H1 (cell line): ENCODE measurements around the gene KPNA3. TPM values are rescaled to one million over a fixed set of nuclear protein-coding genes. Genes with fewer than 3 reads are reported as not detected.
"Not testable (repeated sequence)": the region's sequence is repeated elsewhere in the genome, so short reads cannot be mapped to it uniquely, and the experiment has no call there.

ENCODE experiments used
- CTCF ChIA-PET: fragments of 300-600 bp; sonication (Branson Sonifier 250); formaldehyde crosslinking; loops from one replicate; lab custom pipeline; 2021; ENCODE audit not compliant: partially characterized antibody; lab: Charles Lee
- POLR2A ChIA-PET: fragments of 300-600 bp; sonication (Branson Sonifier 250); formaldehyde crosslinking; loops from one replicate; lab custom pipeline; 2021; ENCODE audit warnings: inconsistent platforms; ENCODE audit not compliant: partially characterized antibody; lab: Charles Lee
- DNase-seq, 2 experiments: peaks; one replicate each; pipeline versions ENCODE4 v3.0.0 to v3.0.0-alpha.2; 2010 to 2022; ENCODE audit warnings: low spot score in 2 of 2, low read depth in 1 of 2, mixed read lengths in 1 of 2
- FAIRE-seq: peaks from 2 replicates; lab custom pipeline; 2011; peaks lifted over from hg19 to GRCh38; lab: Jason Lieb, UNC
- H2AFZ ChIP-seq: 2 replicates; pipeline ENCODE4 v1.8.1; 2012; ENCODE audit warnings: low read length, inconsistent platforms
- H2AK5ac ChIP-seq: 2 replicates; pipeline ENCODE4 v1.6.1; 2013; ENCODE audit warnings: low read depth, low read length
- H2BK120ac ChIP-seq: replicated peaks from 2 replicates; pipeline ENCODE3; 2013; ENCODE audit warnings: low read depth, low read length, inconsistent platforms
- H2BK12ac ChIP-seq: 2 replicates; pipeline ENCODE4 v1.6.1; 2013; ENCODE audit warnings: low read depth, low read length
- H2BK15ac ChIP-seq: 2 replicates; pipeline ENCODE4 v1.6.1; 2013; ENCODE audit warnings: low read length
- H2BK20ac ChIP-seq: 2 replicates; pipeline ENCODE4 v1.6.1; 2013; ENCODE audit warnings: low read length
- H2BK5ac ChIP-seq: 2 replicates; pipeline ENCODE4 v1.6.1; 2013; ENCODE audit warnings: low read depth, low read length
- H3K14ac ChIP-seq: 2 replicates; pipeline ENCODE4 v1.6.1; 2013; ENCODE audit warnings: inconsistent platforms; ENCODE audit not compliant: insufficient read length
- H3K18ac ChIP-seq: 2 replicates; pipeline ENCODE4 v1.6.1; 2013; ENCODE audit warnings: low read length; ENCODE audit errors: extremely low read depth
- H3K23ac ChIP-seq: 2 replicates; pipeline ENCODE4 v1.6.1; 2013; ENCODE audit warnings: inconsistent platforms; ENCODE audit not compliant: insufficient read length
- H3K23me2 ChIP-seq: 2 replicates; pipeline ENCODE4 v1.6.1; 2013; ENCODE audit warnings: low read depth, low read length
- H3K27ac ChIP-seq: 2 replicates; pipeline ENCODE4 v1.6.1; 2011; ENCODE audit warnings: low read depth, low read length, inconsistent platforms
- H3K27me3 ChIP-seq, 4 experiments: replicated peaks in 1 of 4; 1 replicate in 1 of 4; 2 replicates in 3 of 4; pipeline versions ENCODE4 v1.6.1 to v1.8.1; 2011 to 2013; ENCODE audit warnings: low read length in 3 of 4, mild to moderate bottlenecking in 3 of 4, inconsistent platforms in 2 of 4, mixed read lengths in 2 of 4, moderate library complexity in 1 of 4; ENCODE audit not compliant: control insufficient read depth in 3 of 4, insufficient read depth in 3 of 4; ENCODE audit errors: extremely low read depth in 1 of 4
- H3K36me3 ChIP-seq, 4 experiments: 2 replicates each; pipeline versions ENCODE4 v1.6.1 to v1.8.1; 2011 to 2013; ENCODE audit warnings: mild to moderate bottlenecking in 4 of 4, low read length in 3 of 4, moderate library complexity in 2 of 4, control low read depth in 1 of 4, inconsistent platforms in 1 of 4; ENCODE audit not compliant: insufficient read depth in 4 of 4, control insufficient read depth in 2 of 4
- H3K4ac ChIP-seq: replicated peaks from 2 replicates; pipeline ENCODE3; 2013; ENCODE audit warnings: low read length, low read depth, mixed read lengths, inconsistent platforms; ENCODE audit not compliant: insufficient read length
- H3K4me1 ChIP-seq, 4 experiments: replicated peaks in 1 of 4; 1 replicate in 1 of 4; 2 replicates in 3 of 4; pipeline versions ENCODE4 v1.6.1 to v1.8.1; 2011 to 2013; ENCODE audit warnings: low read length in 3 of 4, inconsistent platforms in 2 of 4, mixed read lengths in 1 of 4; ENCODE audit not compliant: insufficient read depth in 4 of 4, control insufficient read depth in 3 of 4
- H3K4me2 ChIP-seq, 2 experiments: 2 replicates each; pipeline versions ENCODE4 v1.6.1 to v1.8.1; 2011 to 2013; ENCODE audit warnings: low read depth in 2 of 2, low read length in 2 of 2, control low read depth in 1 of 2, inconsistent platforms in 1 of 2, mild to moderate bottlenecking in 1 of 2; ENCODE audit not compliant: insufficient read depth in 1 of 2
- H3K4me3 ChIP-seq, 4 experiments: fragments of 200-600, 300-600 bp in 1 of 4; sonication (generic), shearing (Covaris generic), sonication (Bioruptor Twin) in 1 of 4; 2 replicates each; pipeline versions ENCODE4 v1.5.1 to v1.8.1; 2011 to 2016; ENCODE audit warnings: low read length in 4 of 4, low read depth in 3 of 4, control low read depth in 2 of 4, inconsistent platforms in 2 of 4, mild to moderate bottlenecking in 2 of 4, mixed read lengths in 1 of 4, moderate library complexity in 1 of 4; ENCODE audit not compliant: insufficient read depth in 2 of 4; ENCODE audit errors: extremely low read depth in 1 of 4
- H3K56ac ChIP-seq: replicated peaks from 2 replicates; pipeline ENCODE3; 2013; ENCODE audit warnings: low read depth, mild to moderate bottlenecking, mixed read lengths, low read length, inconsistent platforms; ENCODE audit not compliant: insufficient read length
- H3K79me1 ChIP-seq: 2 replicates; pipeline ENCODE4 v1.6.1; 2013; ENCODE audit warnings: low read depth, low read length, control low read depth
- H3K79me2 ChIP-seq, 2 experiments: 2 replicates each; pipeline versions ENCODE4 v1.6.1 to v1.8.1; 2012 to 2013; ENCODE audit warnings: low read length in 2 of 2, mild to moderate bottlenecking in 2 of 2, inconsistent platforms in 1 of 2; ENCODE audit not compliant: insufficient read depth in 2 of 2, control insufficient read depth in 1 of 2
- H3K9ac ChIP-seq, 4 experiments: replicated peaks in 1 of 4; 1 replicate in 1 of 4; 2 replicates in 3 of 4; pipeline versions ENCODE4 v1.6.1 to v1.8.1; 2011 to 2013; ENCODE audit warnings: low read depth in 3 of 4, low read length in 3 of 4, control low read depth in 2 of 4, mild to moderate bottlenecking in 2 of 4, moderate library complexity in 2 of 4, inconsistent platforms in 1 of 4; ENCODE audit errors: extremely low read depth in 1 of 4
- H3K9me3 ChIP-seq, 2 experiments: 2 replicates each; pipeline versions ENCODE4 v1.6.1 to v1.8.1; 2012 to 2013; ENCODE audit warnings: mild to moderate bottlenecking in 2 of 2, moderate library complexity in 2 of 2, control low read depth in 1 of 2, inconsistent platforms in 1 of 2, low read depth in 1 of 2, low read length in 1 of 2, mixed read lengths in 1 of 2; ENCODE audit not compliant: insufficient read depth in 2 of 2
- H4K20me1 ChIP-seq, 2 experiments: replicated peaks in 1 of 2; 2 replicates each; pipeline versions ENCODE3 to v1.8.1; 2011 to 2013; ENCODE audit warnings: inconsistent platforms in 2 of 2, low read length in 2 of 2, mild to moderate bottlenecking in 1 of 2; ENCODE audit not compliant: insufficient read depth in 2 of 2, control insufficient read depth in 1 of 2
- H4K5ac ChIP-seq: 2 replicates; pipeline ENCODE4 v1.6.1; 2013; ENCODE audit warnings: low read length, low read depth, mixed read lengths, inconsistent platforms; ENCODE audit not compliant: insufficient read length
- H4K8ac ChIP-seq: 2 replicates; pipeline ENCODE4 v1.8.0; 2013; ENCODE audit warnings: mild to moderate bottlenecking, moderate library complexity, low read length, inconsistent platforms; ENCODE audit not compliant: insufficient read depth; ENCODE audit errors: extremely low read depth
- H4K91ac ChIP-seq: replicated peaks from 2 replicates; pipeline ENCODE3; 2013; ENCODE audit warnings: low read length, mixed read lengths, inconsistent platforms; ENCODE audit not compliant: insufficient read length
- WGBS, 2 experiments: shearing (Covaris generic) in 1 of 2; methylation state at CpG; one replicate each; pipeline versions ENCODE4 v1.1.6 to v1.1.7; 2013 to 2015; ENCODE audit warnings: low lambda C conversion rate in 2 of 2, mixed read lengths in 2 of 2, inconsistent platforms in 1 of 2, low coverage in 1 of 2, missing lambda C conversion rate in 1 of 2; ENCODE audit not compliant: insufficient replicate concordance in 2 of 2, insufficient coverage in 1 of 2, insufficient read length in 1 of 2; ENCODE audit errors: extremely low coverage in 1 of 2, missing lambda C conversion rate in 1 of 2; 5-methylcytosine and 5-hydroxymethylcytosine counted together
- polyA plus RNA-seq, 7 experiments: library from polyadenylated mRNA; depleted of rRNA in 3 of 7; stranded (reverse) in 5 of 7; unstranded in 2 of 7; fragments of >200 nt in 5 of 7; fragments of 200-250 nt in 2 of 7; gene quantifications; 1 replicate in 5 of 7; 2 replicates in 1 of 7; 4 replicates in 1 of 7; pipeline versions ENCODE4 v1.2.1 to v1.2.3, GENCODE V29; 2011 to 2013; ENCODE audit warnings: missing spikeins in 2 of 7, mixed read lengths in 2 of 7
- total RNA-seq: library from RNA; stranded (reverse); fragmentation: NEBNext Ultra II Directional; extraction: Animal tissue kit (Norgen Biotek cat#: 25700); gene quantifications from 2 replicates; pipeline ENCODE4 v1.2.1, GENCODE V29; 2021

Gene KPNA3
- total and polyA plus RNA-seq, 2 of the 8 experiments (the other 6 are each of a cell fraction or from before 2014, with no cell fraction given), result 21.4 to 63.2 TPM

DNA sequence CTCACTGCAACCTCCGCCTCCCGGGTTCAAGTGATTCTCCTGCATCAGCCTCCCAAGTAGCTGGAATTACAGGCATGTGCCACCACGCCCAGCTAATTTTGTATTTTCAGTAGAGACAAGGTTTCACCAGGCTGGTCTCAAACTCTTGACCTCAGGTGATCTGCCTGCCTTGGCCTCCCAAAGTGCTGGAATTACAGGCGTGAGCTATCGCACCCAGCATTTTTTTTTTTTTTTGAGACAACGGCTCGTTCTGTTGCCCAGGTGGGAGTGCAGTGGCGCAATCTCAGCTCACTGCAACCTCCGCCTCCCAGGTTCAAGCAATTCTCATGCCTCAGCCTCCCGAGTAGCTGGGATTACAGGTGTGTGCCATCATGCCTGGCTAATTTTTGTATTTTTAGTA is 10.6 kb upstream of the KPNA3 start:
- H3K4ac ChIP-seq, H4K91ac ChIP-seq, H3K14ac ChIP-seq, H3K4me3 ChIP-seq, H2BK15ac ChIP-seq, H4K20me1 ChIP-seq, H3K36me3 ChIP-seq, DNase-seq, FAIRE-seq, H3K23me2 ChIP-seq, H2BK120ac ChIP-seq, H3K9ac ChIP-seq, H3K79me1 ChIP-seq, H3K4me2 ChIP-seq, H3K18ac ChIP-seq, H2BK20ac ChIP-seq, H3K27me3 ChIP-seq, H3K79me2 ChIP-seq, H2AK5ac ChIP-seq, H3K9me3 ChIP-seq, H2BK12ac ChIP-seq, H3K27ac ChIP-seq, H4K5ac ChIP-seq, H2AFZ ChIP-seq, H4K8ac ChIP-seq, H3K23ac ChIP-seq, H2BK5ac ChIP-seq, H3K56ac ChIP-seq, H3K4me1 ChIP-seq: not testable (repeated sequence)
- ChIA-PET CTCF (interaction anchor here (0.6 to 1.3 kb wide), 4 partner anchors 10 to 151 kb away, joined by 3 to 4 read pairs (median 3); no protein-coding TSS in a partner anchor), POLR2A (interaction anchor here (0.7 to 2.8 kb wide), 2 partner anchors 10 kb away, joined by 3 to 14 read pairs; partner anchors contain the start of gene KPNA3)
- 95% methylated on average over 9 of the region's 10 CpGs; no CpG with 5 or more reads in 1 of the 2 experiments for WGBS, 2 experiments
